GM12892 (cell line): ENCODE measurements around the gene CDH8.

Experiments used
- DNase-seq: peaks from one replicate; pipeline ENCODE4 v3.0.0; 2011; ENCODE audit not compliant: insufficient read length
- FAIRE-seq: peaks from 2 replicates; lab custom pipeline; 2011; peaks lifted over from hg19 to GRCh38; lab: Jason Lieb, UNC
- POLR2A ChIP-seq: IDR thresholded peaks from 2 replicates; pipeline ENCODE4 v1.6.1; 2011; ENCODE audit warnings: low read depth, low read length, control low read depth
- POLR2AphosphoS5 ChIP-seq: IDR thresholded peaks from 2 replicates; pipeline ENCODE4 v1.6.1; 2011; ENCODE audit warnings: low read depth, low read length, control low read depth
- TAF1 ChIP-seq: IDR thresholded peaks from 2 replicates; pipeline ENCODE4 v1.6.1; 2011; ENCODE audit warnings: low read depth, mild to moderate bottlenecking, control low read depth, low read length, borderline replicate concordance

The CDH8 gene

GRCh38 chr16:61915569-61915968, 120.7 kb downstream of the CDH8 start:
- FAIRE-seq (no peak), DNase-seq (no peak)
- no peak for TF ChIP-seq POLR2AphosphoS5
- TF ChIP-seq POLR2A = no peak
- TF ChIP-seq TAF1 = no peak

GRCh38 chr16:61909074-61909473, 127.2 kb downstream of the CDH8 start:
- TF ChIP-seq POLR2A (no peak), POLR2AphosphoS5 (no peak), TAF1 (no peak)
- FAIRE-seq = no peak
- no peak for DNase-seq

DNA sequence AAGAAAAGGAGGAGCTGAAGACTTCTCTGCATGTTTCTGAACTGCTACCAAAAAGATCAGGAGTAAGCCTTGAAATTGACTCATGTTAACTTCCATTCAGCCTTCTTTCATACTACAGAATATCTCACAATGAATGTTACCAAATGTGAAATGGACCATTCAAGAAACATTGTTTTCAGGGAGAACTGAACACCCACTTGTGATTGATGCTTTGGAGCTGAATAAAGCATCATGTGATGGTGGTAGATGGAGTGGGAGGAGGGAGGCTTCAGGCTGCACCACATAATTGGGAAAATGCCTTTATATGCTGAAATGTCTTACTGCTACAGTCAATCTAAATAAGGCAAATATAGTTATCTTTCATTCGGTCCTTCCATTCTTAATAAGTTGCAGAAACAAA, 127.8 kb downstream of the CDH8 start:
- DNase-seq (no peak), FAIRE-seq (no peak)
- TF ChIP-seq TAF1 (no peak), POLR2AphosphoS5 (no peak), POLR2A (no peak)

DNA sequence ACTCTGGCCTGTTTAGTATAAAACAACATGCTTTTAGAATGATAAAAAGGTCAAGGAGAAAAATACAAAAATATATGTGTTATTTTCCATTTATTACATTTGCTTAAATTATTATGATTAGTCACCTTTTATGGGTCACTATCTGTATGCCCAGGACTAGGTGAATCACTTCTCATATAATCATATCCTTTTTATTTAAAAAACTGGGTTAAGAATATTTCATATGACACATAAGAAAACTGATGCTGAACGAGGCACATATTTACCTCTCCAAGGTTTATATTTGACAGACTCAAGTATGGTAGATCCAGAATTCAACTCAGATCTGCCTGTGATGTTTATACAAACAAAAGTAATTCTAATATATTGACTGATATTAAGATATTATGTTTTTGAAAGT, 134.5 kb downstream of the CDH8 start:
- FAIRE-seq = no peak
- TF ChIP-seq TAF1 = no peak
- TF ChIP-seq POLR2AphosphoS5 = no peak
- TF ChIP-seq POLR2A = no peak
- DNase-seq = no peak

GRCh38 chr16:61900482-61900881, 135.8 kb downstream of the CDH8 start:
- DNase-seq = no peak
- no peak for FAIRE-seq
- TF ChIP-seq TAF1 (no peak), POLR2A (no peak), POLR2AphosphoS5 (no peak)

DNA sequence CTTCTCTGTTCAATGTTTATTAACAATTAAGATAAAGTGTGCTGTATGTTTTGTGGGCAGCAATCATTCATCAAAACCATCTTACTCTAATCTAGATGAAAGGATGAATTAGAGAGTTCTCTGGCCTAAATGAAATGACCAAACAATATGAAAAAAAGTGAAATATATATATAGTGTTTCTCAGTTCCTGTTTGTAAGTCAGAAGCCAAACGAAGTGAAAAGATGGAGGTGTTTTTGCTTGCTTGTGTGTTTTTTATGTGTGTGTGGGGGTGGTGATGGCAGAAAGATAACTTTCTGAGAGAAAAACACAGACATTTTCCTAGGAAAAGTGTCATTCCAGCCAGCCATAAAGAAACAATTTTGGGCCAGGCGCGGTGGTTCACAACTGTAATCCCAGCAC, 138.6 kb downstream of the CDH8 start:
- no peak for TF ChIP-seq TAF1
- no peak for TF ChIP-seq POLR2A
- TF ChIP-seq POLR2AphosphoS5 = no peak
- FAIRE-seq (no peak), DNase-seq (no peak)

DNA sequence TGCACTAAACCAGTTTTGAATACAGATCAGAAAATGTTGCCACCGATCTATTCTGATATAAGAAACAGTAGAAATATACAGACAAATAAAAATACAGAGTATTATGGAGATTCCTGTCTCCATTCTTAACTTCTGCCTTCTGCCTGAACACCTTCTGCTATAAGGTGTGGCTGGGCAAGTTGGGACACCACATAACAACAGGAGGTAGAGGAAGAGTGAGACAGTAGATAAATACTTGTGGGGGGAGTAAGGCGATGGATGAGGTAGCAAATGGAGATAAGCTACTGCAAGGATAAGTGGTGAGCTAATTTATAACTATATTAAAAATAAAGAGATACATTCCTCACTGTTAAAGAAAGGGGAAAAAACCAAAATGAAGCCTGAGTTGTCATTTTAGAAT, 143.7 kb downstream of the CDH8 start:
- FAIRE-seq = no peak
- TF ChIP-seq TAF1 (no peak), POLR2AphosphoS5 (no peak), POLR2A (no peak)
- DNase-seq = no peak

- TF ChIP-seq POLR2A = no peak
- TF ChIP-seq TAF1 = no peak
- no peak for TF ChIP-seq POLR2AphosphoS5
- FAIRE-seq = no peak
- no peak for DNase-seq
Measured at GRCh38 chr16:61891460-61891859, 144.8 kb downstream of the CDH8 start.

GRCh38 chr16:61890386-61890785, 145.9 kb downstream of the CDH8 start:
- DNase-seq (no peak), FAIRE-seq (no peak)
- TF ChIP-seq POLR2AphosphoS5 (no peak), POLR2A (no peak), TAF1 (no peak)

DNA sequence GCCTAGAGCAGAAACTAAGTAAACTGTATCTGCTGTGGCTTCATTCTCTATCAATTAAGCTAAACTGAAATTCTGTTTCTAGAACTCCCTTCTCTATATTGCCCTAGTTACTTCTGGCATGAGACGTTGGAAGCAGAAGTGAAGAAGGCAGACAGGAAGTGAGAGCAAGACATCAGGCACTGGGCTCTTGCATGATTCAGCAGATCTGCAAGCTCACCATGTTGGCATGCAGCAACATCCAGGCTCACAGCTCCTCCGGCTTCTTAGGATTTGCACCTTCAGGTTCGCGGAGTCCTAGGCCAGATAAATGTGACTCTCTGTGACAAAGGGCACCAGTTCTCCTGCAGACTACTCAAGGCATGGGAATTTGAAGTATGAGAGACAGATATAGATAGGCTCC, 148.3 kb downstream of the CDH8 start:
- DNase-seq = no peak
- TF ChIP-seq POLR2A = no peak
- no peak for TF ChIP-seq TAF1
- TF ChIP-seq POLR2AphosphoS5 = no peak
- FAIRE-seq = peak; percentile 14

DNA sequence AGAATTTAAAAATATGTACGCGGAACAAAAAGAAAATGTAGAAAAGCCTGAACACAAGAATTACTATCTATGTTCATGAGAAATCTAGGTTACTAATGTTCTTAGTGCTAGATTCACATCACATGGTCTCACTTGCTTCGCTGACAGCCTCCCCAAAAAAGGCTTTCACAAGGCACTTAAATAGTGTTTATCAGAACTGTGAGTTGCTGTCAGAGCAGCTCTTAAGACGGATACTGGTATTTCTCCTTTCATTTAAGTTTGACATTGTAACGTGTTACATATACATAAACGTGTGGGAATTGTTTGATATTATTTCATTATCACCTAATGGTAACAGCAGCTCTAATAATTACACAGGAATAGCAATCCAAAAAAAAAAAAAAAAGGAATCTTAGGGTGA, 150.9 kb downstream of the CDH8 start:
- no peak for TF ChIP-seq POLR2A
- no peak for TF ChIP-seq POLR2AphosphoS5
- TF ChIP-seq TAF1 = no peak
- DNase-seq (no peak), FAIRE-seq (no peak)

DNA sequence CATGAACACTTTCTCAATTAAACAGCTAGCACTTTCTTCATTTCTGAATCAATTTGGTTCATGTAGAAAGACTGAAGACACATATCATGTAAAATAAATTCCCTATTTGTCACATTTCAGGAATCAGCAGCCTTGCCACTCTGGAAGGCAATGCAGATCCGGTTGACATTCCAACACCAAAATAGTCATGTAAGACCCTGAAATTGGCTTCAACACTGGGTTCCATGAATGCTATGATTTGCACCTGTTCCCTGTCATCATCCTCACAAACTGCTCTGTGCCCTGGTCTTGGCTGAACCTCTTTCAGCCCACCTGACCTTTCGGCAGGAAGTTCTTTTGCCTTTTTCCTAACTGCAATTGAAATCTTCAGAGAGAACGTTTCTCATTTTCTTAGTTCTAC, 156.9 kb downstream of the CDH8 start:
- no peak for DNase-seq
- TF ChIP-seq TAF1 (no peak), POLR2AphosphoS5 (no peak), POLR2A (no peak)
- FAIRE-seq = no peak

- no peak for DNase-seq
- TF ChIP-seq TAF1 (no peak), POLR2A (no peak), POLR2AphosphoS5 (no peak)
- FAIRE-seq = no peak
Measured at GRCh38 chr16:61877436-61877835, 158.8 kb downstream of the CDH8 start.
